Transverse colon (tissue), 4 donors: Measurements from ENCODE around the gene TRIM69.

ENCODE experiments used
- CTCF ChIP-seq, 5 experiments: fragments of 200-600 bp in 3 of 5; fragments of 450-650 bp in 2 of 5; sonication (generic) in 3 of 5; IDR thresholded peaks; 1 replicate in 2 of 5; 2 replicates in 3 of 5; pipeline ENCODE4 v1.5.1; 2016 to 2017; ENCODE audit warnings: antibody characterized with exemption in 5 of 5, inconsistent platforms in 3 of 5, mild to moderate bottlenecking in 2 of 5, moderate library complexity in 1 of 5
- POLR2AphosphoS5 ChIP-seq, 3 donors: sonication (generic); formaldehyde crosslinking; IDR thresholded peaks; one replicate each; pipeline ENCODE4 v1.6.1; 2016; ENCODE audit warnings: antibody characterized with exemption in 3 of 3

GRCh38 chr15:44769521-44769920 is 33.2 kb downstream of the TRIM69 start:
- TF ChIP-seq CTCF (IDR thresholded peaks at IDR 0.05) (no peak), POLR2AphosphoS5 (IDR thresholded peaks at IDR 0.05) (no peak)
